ENCODE data around the gene CHID1. TPM values are rescaled to one million over a fixed set of nuclear protein-coding genes. Genes with fewer than 3 reads are reported as not detected.
A peak's percentile ranks its signal among the peaks of the same experiment; 100 is the strongest.

CHID1 gene
- total and polyA plus RNA-seq, 9 of the 15 experiments (the other 6 are each of a cell fraction or from before 2014, with no cell fraction given), result 15.1 to 108 (median 39.8) TPM

DNA sequence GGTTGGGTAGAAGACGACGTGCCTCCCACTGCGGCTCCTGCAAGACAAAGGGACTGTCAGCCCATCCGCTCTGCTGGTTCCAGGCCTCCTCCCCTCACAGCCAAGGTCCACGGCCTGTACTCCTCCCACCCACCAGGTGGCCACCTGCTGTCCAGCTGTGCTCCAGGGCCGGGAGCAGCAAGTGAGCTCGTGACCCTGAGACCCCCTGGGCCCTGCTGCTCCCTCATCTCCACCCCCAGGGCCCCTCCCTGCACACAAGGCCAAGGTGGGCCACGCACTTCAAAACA, 40.5 kb downstream of the CHID1 start (continued):
- TF ChIP-seq, protein P1, sequence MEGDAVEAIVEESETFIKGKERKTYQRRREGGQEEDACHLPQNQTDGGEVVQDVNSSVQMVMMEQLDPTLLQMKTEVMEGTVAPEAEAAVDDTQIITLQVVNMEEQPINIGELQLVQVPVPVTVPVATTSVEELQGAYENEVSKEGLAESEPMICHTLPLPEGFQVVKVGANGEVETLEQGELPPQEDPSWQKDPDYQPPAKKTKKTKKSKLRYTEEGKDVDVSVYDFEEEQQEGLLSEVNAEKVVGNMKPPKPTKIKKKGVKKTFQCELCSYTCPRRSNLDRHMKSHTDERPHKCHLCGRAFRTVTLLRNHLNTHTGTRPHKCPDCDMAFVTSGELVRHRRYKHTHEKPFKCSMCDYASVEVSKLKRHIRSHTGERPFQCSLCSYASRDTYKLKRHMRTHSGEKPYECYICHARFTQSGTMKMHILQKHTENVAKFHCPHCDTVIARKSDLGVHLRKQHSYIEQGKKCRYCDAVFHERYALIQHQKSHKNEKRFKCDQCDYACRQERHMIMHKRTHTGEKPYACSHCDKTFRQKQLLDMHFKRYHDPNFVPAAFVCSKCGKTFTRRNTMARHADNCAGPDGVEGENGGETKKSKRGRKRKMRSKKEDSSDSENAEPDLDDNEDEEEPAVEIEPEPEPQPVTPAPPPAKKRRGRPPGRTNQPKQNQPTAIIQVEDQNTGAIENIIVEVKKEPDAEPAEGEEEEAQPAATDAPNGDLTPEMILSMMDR (IDR thresholded peaks at IDR 0.05 in 2 of 3, conservative IDR thresholded peaks at IDR 0.05 in 1 of 3; ENCODE audit: insufficient read depth in 2 of 3, low read depth in 1 of 3, low read length in 3 of 3), result peak in 1 of 3 experiments; percentile 33; a peak in 1 of 6 replicates

DNA sequence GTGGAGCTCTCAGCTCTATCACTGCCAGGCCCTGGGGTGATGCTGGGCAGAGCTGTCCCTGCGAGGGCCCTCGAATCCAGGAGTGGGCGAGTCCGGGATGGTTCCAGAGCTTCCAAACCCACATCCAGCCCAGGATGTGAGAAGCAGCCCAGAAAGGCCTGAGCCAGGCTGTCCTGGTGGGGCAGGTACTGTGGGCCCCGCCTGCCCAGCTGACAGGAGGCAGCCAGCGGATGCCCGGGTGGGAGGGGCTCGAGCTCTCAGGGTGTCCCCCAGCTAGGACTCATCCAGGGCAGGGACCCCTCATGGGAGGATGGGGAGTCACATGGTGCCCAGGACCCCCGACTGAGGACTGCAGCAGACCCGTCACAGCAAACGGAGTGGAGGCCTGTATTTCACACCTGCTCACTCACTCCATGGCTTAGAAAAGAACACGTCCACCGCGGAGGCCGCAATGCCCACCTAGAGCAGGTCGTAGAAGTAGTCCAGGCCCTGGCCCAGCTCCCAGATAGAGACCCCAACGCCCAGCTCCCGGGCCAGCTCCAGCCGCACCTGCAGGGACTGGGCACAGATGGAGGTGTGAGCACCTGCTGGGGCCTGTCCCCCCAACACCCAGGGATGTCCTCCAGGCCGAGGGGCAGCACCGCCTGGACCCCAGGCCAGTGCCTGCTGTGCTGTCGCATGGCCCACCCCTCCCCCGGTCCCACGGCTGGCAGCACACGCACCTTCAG, 41.0 kb downstream of the CHID1 start:
- no peaks in the 10 kb centered on the region for H3K9me1 ChIP-seq (ENCODE audit: control insufficient read depth, insufficient read depth, low read length)
- WGBS (ENCODE audit: insufficient coverage, low coverage, missing lambda C conversion rate), result 95% methylated on average over 18 of the region's 25 CpGs
- BruUV-seq (replicated peaks), result no TSS peak
- FAIRE-seq (no peak), DNase-seq (ENCODE audit: extremely low read depth in 1 of 4, low spot score in 3 of 4) (no peak), ATAC-seq (no peak)
- peaks cover 0 to 79% of the 10 kb centered on the region in 2 experiments; a peak in 2 of 5 replicates for H3K4me1 ChIP-seq (replicated peaks in 1 of 2; ENCODE audit: control insufficient read depth in 2 of 2, insufficient read depth in 2 of 2, low read length in 2 of 2)
- no peaks in the 10 kb centered on the region for H3K9me3 ChIP-seq (replicated peaks; ENCODE audit: control insufficient read depth, insufficient read depth, low read depth, low read length)
- no peak overlapping the region; a peak in 1 of 4 replicates for H3K9ac ChIP-seq (ENCODE audit: insufficient read depth in 1 of 2, low read depth in 2 of 2, low read length in 2 of 2)
- in situ Hi-C loops (cut with MboI), result no loop called here
- intact Hi-C loops (cut with micrococcal nuclease), result no loop called here
- H3K4me2 ChIP-seq (ENCODE audit: insufficient read depth, low read length), result no peak overlapping the region
- no peak overlapping the region for H2AFZ ChIP-seq (ENCODE audit: low read depth, low read length)
- ChIA-PET CTCF (ENCODE audit: low intra/inter-chr PET ratio) (no interaction called here), POLR2A (interaction anchor here (0.6 kb wide), 2 partner anchors 23 to 119 kb away, joined by 3 read pairs; no protein-coding TSS in a partner anchor)
- peaks cover 47% of the 10 kb centered on the region for H3K36me3 ChIP-seq (ENCODE audit: control insufficient read depth, insufficient read depth, low read length)
- 0 out of 2 replicates have a peak, but pooled peaks cover 9% of the 10 kb centered on the region for H4K20me1 ChIP-seq (replicated peaks; ENCODE audit: control insufficient read depth, insufficient read depth, low read length)
- no peak overlapping the region for H3K27ac ChIP-seq (ENCODE audit: extremely low read depth, low read depth, low read length)
- no peak overlapping the region for H3K4me3 ChIP-seq
- no peaks in the 10 kb centered on the region for H3K27me3 ChIP-seq (ENCODE audit: control insufficient read depth in 2 of 2, insufficient read depth in 2 of 2, low read length in 2 of 2)
- H3K79me2 ChIP-seq (ENCODE audit: control insufficient read depth, insufficient read depth, low read length), result no peaks in the 10 kb centered on the region
- TF ChIP-seq, protein P2, sequence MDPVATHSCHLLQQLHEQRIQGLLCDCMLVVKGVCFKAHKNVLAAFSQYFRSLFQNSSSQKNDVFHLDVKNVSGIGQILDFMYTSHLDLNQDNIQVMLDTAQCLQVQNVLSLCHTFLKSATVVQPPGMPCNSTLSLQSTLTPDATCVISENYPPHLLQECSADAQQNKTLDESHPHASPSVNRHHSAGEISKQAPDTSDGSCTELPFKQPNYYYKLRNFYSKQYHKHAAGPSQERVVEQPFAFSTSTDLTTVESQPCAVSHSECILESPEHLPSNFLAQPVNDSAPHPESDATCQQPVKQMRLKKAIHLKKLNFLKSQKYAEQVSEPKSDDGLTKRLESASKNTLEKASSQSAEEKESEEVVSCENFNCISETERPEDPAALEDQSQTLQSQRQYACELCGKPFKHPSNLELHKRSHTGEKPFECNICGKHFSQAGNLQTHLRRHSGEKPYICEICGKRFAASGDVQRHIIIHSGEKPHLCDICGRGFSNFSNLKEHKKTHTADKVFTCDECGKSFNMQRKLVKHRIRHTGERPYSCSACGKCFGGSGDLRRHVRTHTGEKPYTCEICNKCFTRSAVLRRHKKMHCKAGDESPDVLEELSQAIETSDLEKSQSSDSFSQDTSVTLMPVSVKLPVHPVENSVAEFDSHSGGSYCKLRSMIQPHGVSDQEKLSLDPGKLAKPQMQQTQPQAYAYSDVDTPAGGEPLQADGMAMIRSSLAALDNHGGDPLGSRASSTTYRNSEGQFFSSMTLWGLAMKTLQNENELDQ (CRISPR knock-in tag; IDR thresholded peaks at IDR 0.05; ENCODE audit: borderline replicate concordance), result no peak
- TF ChIP-seq POLR2G (IDR thresholded peaks at IDR 0.05; ENCODE audit: low read depth, low read length) (peak; percentile 38; the same call in 1 of the 2 replicates), RBM22 (IDR thresholded peaks at IDR 0.05; ENCODE audit: low read depth, low read length, poor library complexity, severe bottlenecking) (peak; percentile 41)
